HCT116 (cell line): ENCODE measurements around the gene GABARAP. TPM values are rescaled to one million over a fixed set of nuclear protein-coding genes. Genes with fewer than 3 reads are reported as not detected.

Experiments used
- ATAC-seq: fragments of 200-7000 bp; cut with Tn5 transposase; 2 replicates; pipeline ENCODE4 v1.9.1; 2020; ENCODE audit warnings: mild to moderate bottlenecking, moderate library complexity
- BruUV-seq: library from RNA; stranded (reverse); fragments of 400-500 nt; replicated peaks from 2 replicates; lab custom pipeline; 2021; lab: Mats Ljungman, UMichigan
- CTCF ChIA-PET: fragments of 300-600 bp; sonication (Branson Sonifier 250); formaldehyde crosslinking; loops from one replicate; lab custom pipeline; 2021; ENCODE audit warnings: antibody characterized with exemption; lab: Charles Lee
- POLR2A ChIA-PET: fragments of 300-600, 350-600 bp; sonication (Branson Sonifier 250); formaldehyde crosslinking; loops from one replicate; lab custom pipeline; 2021; ENCODE audit warnings: antibody characterized with exemption; lab: Charles Lee
- RAD21 ChIA-PET, 2 experiments: fragments of 300-600 bp; sonication (Branson Sonifier 250); formaldehyde crosslinking; loops; one replicate each; lab custom pipeline; 2023; ENCODE audit warnings: low total read pairs in 2 of 2; ENCODE audit not compliant: uncharacterized antibody in 2 of 2, unreplicated experiment in 2 of 2, low non-redundant PET in 1 of 2; lab: Charles Lee
- DNase-seq: peaks from one replicate; pipeline ENCODE4 v3.0.0-alpha.2; 2010; ENCODE audit warnings: low read depth, low spot score
- H2AFZ ChIP-seq: fragments of 200-600 bp; shearing (Covaris generic), sonication (generic); 2 replicates; pipeline ENCODE4 v1.6.1; 2017; ENCODE audit warnings: low read depth, mixed run types, mixed read lengths, antibody characterized with exemption, low read length; ENCODE audit not compliant: poor library complexity, severe bottlenecking
- H3K27ac ChIP-seq: 2 replicates; pipeline ENCODE4 v1.5.1; 2012; ENCODE audit warnings: low read depth, low read length
- H3K27me3 ChIP-seq: fragments of 200-600 bp; sonication (generic); 2 replicates; pipeline ENCODE4 v1.6.1; 2016; ENCODE audit warnings: mixed run types, low read length, mixed read lengths; ENCODE audit not compliant: insufficient read depth
- H3K36me3 ChIP-seq, 2 experiments: fragments of 200-500 bp in 1 of 2; fragments of 200-600 bp in 1 of 2; sonication (Bioruptor generic) in 1 of 2; sonication (generic) in 1 of 2; 2 replicates each; pipeline versions ENCODE4 v1.5.1 to v1.6.1; 2014 to 2016; ENCODE audit warnings: low read length in 2 of 2, inconsistent platforms in 1 of 2, mixed read lengths in 1 of 2, mixed run types in 1 of 2; ENCODE audit not compliant: insufficient read depth in 2 of 2, control insufficient read depth in 1 of 2
- H3K4me1 ChIP-seq, 2 experiments: fragments of 200-600 bp in 1 of 2; sonication (generic) in 1 of 2; 2 replicates each; pipeline versions ENCODE4 v1.5.1 to v1.6.1; 2012 to 2017; ENCODE audit warnings: low read length in 2 of 2, inconsistent platforms in 1 of 2, mild to moderate bottlenecking in 1 of 2, mixed read lengths in 1 of 2, mixed run types in 1 of 2, moderate library complexity in 1 of 2; ENCODE audit not compliant: insufficient read depth in 2 of 2, control insufficient read depth in 1 of 2
- H3K4me2 ChIP-seq: fragments of 200-600 bp; sonication (generic); 2 replicates; pipeline ENCODE4 v1.6.1; 2017; ENCODE audit warnings: mixed run types, low read length, mixed read lengths
- H3K4me3 ChIP-seq, 2 experiments: fragments of 200-600 bp in 1 of 2; sonication (generic) in 1 of 2; replicated peaks in 1 of 2; 2 replicates each; pipeline ENCODE4 v1.5.1; 2011 to 2016; ENCODE audit warnings: low read length in 2 of 2, control low read depth in 1 of 2, low read depth in 1 of 2, mild to moderate bottlenecking in 1 of 2, mixed read lengths in 1 of 2, mixed run types in 1 of 2
- H3K79me2 ChIP-seq: fragments of 200-600 bp; sonication (generic); 2 replicates; pipeline ENCODE4 v1.6.1; 2017; ENCODE audit warnings: mild to moderate bottlenecking, mixed run types, low read length, moderate library complexity, mixed read lengths; ENCODE audit not compliant: insufficient read depth
- H3K9ac ChIP-seq: fragments of 200-600 bp; sonication (generic); 2 replicates; pipeline ENCODE4 v1.6.1; 2016; ENCODE audit warnings: low read length, mixed read lengths
- H3K9me2 ChIP-seq: fragments of 200-600 bp; sonication (generic), shearing (Covaris generic); 2 replicates; pipeline ENCODE4 v1.6.1; 2017; ENCODE audit warnings: mixed run types, mild to moderate bottlenecking, moderate library complexity; ENCODE audit not compliant: insufficient read depth
- H3K9me3 ChIP-seq, 2 experiments: fragments of 200-500 bp in 1 of 2; fragments of 200-600 bp in 1 of 2; sonication (Bioruptor generic) in 1 of 2; sonication (generic) in 1 of 2; 2 replicates each; pipeline ENCODE4 v1.6.1; 2014 to 2017; ENCODE audit warnings: low read length in 2 of 2, mixed read lengths in 2 of 2, inconsistent platforms in 1 of 2, low read depth in 1 of 2, mild to moderate bottlenecking in 1 of 2, mixed run types in 1 of 2, moderate library complexity in 1 of 2; ENCODE audit not compliant: control insufficient read depth in 1 of 2, insufficient read depth in 1 of 2
- H4K20me1 ChIP-seq: fragments of 200-600 bp; sonication (generic), shearing (Covaris generic); 2 replicates; pipeline ENCODE4 v1.6.1; 2017; ENCODE audit warnings: mixed run types, mild to moderate bottlenecking, moderate library complexity; ENCODE audit not compliant: insufficient read depth
- CBX3 ChIP-seq: IDR thresholded peaks from 2 replicates; pipeline ENCODE4 v1.6.1; 2012; ENCODE audit warnings: low read depth
- CEBPB ChIP-seq: IDR thresholded peaks from 2 replicates; pipeline ENCODE4 v1.6.1; 2012; ENCODE audit warnings: low read depth
- EGR1 ChIP-seq: IDR thresholded peaks from 2 replicates; pipeline ENCODE4 v1.6.1; 2012; ENCODE audit warnings: low read depth
- ELF1 ChIP-seq: IDR thresholded peaks from 2 replicates; pipeline ENCODE4 v1.6.1; 2012; ENCODE audit warnings: low read depth, borderline replicate concordance
- EZH2phosphoT487 ChIP-seq: fragments of 200-600 bp; IDR thresholded peaks from 2 replicates; pipeline ENCODE4 v1.6.1; 2018; ENCODE audit warnings: antibody characterized with exemption, borderline replicate concordance
- FOSL1 ChIP-seq: IDR thresholded peaks from 2 replicates; pipeline ENCODE4 v1.6.1; 2012; ENCODE audit warnings: low read depth
- POLR2A ChIP-seq: IDR thresholded peaks from 2 replicates; pipeline ENCODE4 v1.7.0; 2011; ENCODE audit warnings: borderline replicate concordance; ENCODE audit not compliant: insufficient read depth, insufficient read length; ENCODE audit errors: extremely low read depth
- RAD21 ChIP-seq: IDR thresholded peaks from 2 replicates; pipeline ENCODE4 v1.6.1; 2012; ENCODE audit warnings: low read depth, mild to moderate bottlenecking
- SIN3A ChIP-seq: IDR thresholded peaks from 2 replicates; pipeline ENCODE4 v1.6.1; 2012; ENCODE audit warnings: low read depth
- SRF ChIP-seq: IDR thresholded peaks from 2 replicates; pipeline ENCODE4 v1.6.1; 2012; ENCODE audit warnings: low read depth
- TCF7L2 ChIP-seq: IDR thresholded peaks from 2 replicates; pipeline ENCODE4 v1.7.0; 2011; ENCODE audit warnings: borderline replicate concordance, inconsistent platforms; ENCODE audit not compliant: insufficient read depth, insufficient read length; ENCODE audit errors: extremely low read depth
- YY1 ChIP-seq: IDR thresholded peaks from 2 replicates; pipeline ENCODE4 v1.6.1; 2011; ENCODE audit warnings: low read length, low read depth, moderate library complexity, mild to moderate bottlenecking; ENCODE audit not compliant: insufficient replicate concordance; ENCODE audit errors: extremely low read depth
- ZNF274 ChIP-seq: fragments of 200-500 bp; sonication (Bioruptor generic); IDR thresholded peaks from 2 replicates; pipeline ENCODE4 v1.6.1; 2014; ENCODE audit warnings: mild to moderate bottlenecking, low read depth, low read length, inconsistent platforms
- intact Hi-C: fragments of 100-400 bp; cut with micrococcal nuclease; formaldehyde crosslinking; loops from 2 replicates; pipeline ENCODE4 v1.10.0; 2022
- total RNA-seq: library from RNA; stranded (reverse); gene quantifications from one replicate; pipeline ENCODE4 v1.2.1, GENCODE V29; 2021; ENCODE audit not compliant: unreplicated experiment
- TF ChIP-seq, protein P1 (sequence below): IDR thresholded peaks from 2 replicates; pipeline ENCODE4 v1.6.1; 2012; ENCODE audit warnings: low read depth
- TF ChIP-seq, protein P2 (sequence below): IDR thresholded peaks from 2 replicates; pipeline ENCODE4 v1.6.1; 2012
- TF ChIP-seq, protein P3 (sequence below), 3 experiments: fragments of 200-600 bp in 1 of 3; sonication (generic) in 1 of 3; IDR thresholded peaks in 2 of 3; conservative IDR thresholded peaks in 1 of 3; 2 replicates each; pipeline ENCODE4 v1.5.1; 2012 to 2017; ENCODE audit warnings: low read depth in 2 of 3, low read length in 2 of 3, antibody characterized with exemption in 1 of 3, borderline replicate concordance in 1 of 3, control low read depth in 1 of 3, mild to moderate bottlenecking in 1 of 3, mixed read lengths in 1 of 3, mixed run types in 1 of 3, moderate library complexity in 1 of 3; ENCODE audit not compliant: insufficient read depth in 1 of 3

GABARAP gene
- total RNA-seq, 1 experiment from 2014 or later, result 287 TPM

- TF ChIP-seq, protein P1, sequence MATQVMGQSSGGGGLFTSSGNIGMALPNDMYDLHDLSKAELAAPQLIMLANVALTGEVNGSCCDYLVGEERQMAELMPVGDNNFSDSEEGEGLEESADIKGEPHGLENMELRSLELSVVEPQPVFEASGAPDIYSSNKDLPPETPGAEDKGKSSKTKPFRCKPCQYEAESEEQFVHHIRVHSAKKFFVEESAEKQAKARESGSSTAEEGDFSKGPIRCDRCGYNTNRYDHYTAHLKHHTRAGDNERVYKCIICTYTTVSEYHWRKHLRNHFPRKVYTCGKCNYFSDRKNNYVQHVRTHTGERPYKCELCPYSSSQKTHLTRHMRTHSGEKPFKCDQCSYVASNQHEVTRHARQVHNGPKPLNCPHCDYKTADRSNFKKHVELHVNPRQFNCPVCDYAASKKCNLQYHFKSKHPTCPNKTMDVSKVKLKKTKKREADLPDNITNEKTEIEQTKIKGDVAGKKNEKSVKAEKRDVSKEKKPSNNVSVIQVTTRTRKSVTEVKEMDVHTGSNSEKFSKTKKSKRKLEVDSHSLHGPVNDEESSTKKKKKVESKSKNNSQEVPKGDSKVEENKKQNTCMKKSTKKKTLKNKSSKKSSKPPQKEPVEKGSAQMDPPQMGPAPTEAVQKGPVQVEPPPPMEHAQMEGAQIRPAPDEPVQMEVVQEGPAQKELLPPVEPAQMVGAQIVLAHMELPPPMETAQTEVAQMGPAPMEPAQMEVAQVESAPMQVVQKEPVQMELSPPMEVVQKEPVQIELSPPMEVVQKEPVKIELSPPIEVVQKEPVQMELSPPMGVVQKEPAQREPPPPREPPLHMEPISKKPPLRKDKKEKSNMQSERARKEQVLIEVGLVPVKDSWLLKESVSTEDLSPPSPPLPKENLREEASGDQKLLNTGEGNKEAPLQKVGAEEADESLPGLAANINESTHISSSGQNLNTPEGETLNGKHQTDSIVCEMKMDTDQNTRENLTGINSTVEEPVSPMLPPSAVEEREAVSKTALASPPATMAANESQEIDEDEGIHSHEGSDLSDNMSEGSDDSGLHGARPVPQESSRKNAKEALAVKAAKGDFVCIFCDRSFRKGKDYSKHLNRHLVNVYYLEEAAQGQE, result no peak
- TF ChIP-seq SIN3A, result no peak
- TF ChIP-seq POLR2A, result no peak
- TF ChIP-seq ELF1, result no peak
- TF ChIP-seq, protein P2, sequence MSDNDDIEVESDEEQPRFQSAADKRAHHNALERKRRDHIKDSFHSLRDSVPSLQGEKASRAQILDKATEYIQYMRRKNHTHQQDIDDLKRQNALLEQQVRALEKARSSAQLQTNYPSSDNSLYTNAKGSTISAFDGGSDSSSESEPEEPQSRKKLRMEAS, result no peak
- TF ChIP-seq FOSL1, result no peak
- no peak for TF ChIP-seq CBX3
- TF ChIP-seq YY1, result no peak
- no peak for TF ChIP-seq ZNF274
- TF ChIP-seq, protein P3, sequence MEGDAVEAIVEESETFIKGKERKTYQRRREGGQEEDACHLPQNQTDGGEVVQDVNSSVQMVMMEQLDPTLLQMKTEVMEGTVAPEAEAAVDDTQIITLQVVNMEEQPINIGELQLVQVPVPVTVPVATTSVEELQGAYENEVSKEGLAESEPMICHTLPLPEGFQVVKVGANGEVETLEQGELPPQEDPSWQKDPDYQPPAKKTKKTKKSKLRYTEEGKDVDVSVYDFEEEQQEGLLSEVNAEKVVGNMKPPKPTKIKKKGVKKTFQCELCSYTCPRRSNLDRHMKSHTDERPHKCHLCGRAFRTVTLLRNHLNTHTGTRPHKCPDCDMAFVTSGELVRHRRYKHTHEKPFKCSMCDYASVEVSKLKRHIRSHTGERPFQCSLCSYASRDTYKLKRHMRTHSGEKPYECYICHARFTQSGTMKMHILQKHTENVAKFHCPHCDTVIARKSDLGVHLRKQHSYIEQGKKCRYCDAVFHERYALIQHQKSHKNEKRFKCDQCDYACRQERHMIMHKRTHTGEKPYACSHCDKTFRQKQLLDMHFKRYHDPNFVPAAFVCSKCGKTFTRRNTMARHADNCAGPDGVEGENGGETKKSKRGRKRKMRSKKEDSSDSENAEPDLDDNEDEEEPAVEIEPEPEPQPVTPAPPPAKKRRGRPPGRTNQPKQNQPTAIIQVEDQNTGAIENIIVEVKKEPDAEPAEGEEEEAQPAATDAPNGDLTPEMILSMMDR (IDR thresholded peaks at IDR 0.05 in 2 of 3, conservative IDR thresholded peaks at IDR 0.05 in 1 of 3; ENCODE audit: borderline replicate concordance in 1 of 3, insufficient read depth in 1 of 3, low read depth in 2 of 3, low read length in 2 of 3), result no peak
- TF ChIP-seq EGR1, result no peak
- TF ChIP-seq CEBPB, result no peak
- no peak for TF ChIP-seq RAD21
- no peak for TF ChIP-seq EZH2phosphoT487
- no peak for TF ChIP-seq SRF
- TF ChIP-seq TCF7L2, result no peak
- BruUV-seq, result no TSS peak
- no peaks in the 10 kb centered on the region for H3K27me3 ChIP-seq
- H3K36me3 ChIP-seq, result no peaks in the 10 kb centered on the region
- H3K79me2 ChIP-seq, result no peaks in the 10 kb centered on the region
- intact Hi-C loops, result no loop called here
- no peak overlapping the region for H2AFZ ChIP-seq
- DNase-seq (no peak), ATAC-seq (no peak)
- RAD21 ChIA-PET, result no interaction called here
- no peak overlapping the region for H3K4me2 ChIP-seq
- POLR2A ChIA-PET, result no interaction called here
- no peaks in the 10 kb centered on the region for H3K9me2 ChIP-seq
- CTCF ChIA-PET, result no interaction called here
- H3K9me3 ChIP-seq, result no peaks in the 10 kb centered on the region
- H3K4me1 ChIP-seq, result peaks cover 3 to 17% of the 10 kb centered on the region in 2 experiments; a peak in 3 of 4 replicates
- no peak overlapping the region for H3K9ac ChIP-seq
- no peak overlapping the region for H3K27ac ChIP-seq
- no peaks in the 10 kb centered on the region for H4K20me1 ChIP-seq
- no peak overlapping the region for H3K4me3 ChIP-seq
Observed at GRCh38 chr17:7208754-7209460, 33.3 kb downstream of the GABARAP start.
